ENCODE results near the gene LIAS. TPM values are rescaled to one million over a fixed set of nuclear protein-coding genes. Genes with fewer than 3 reads are reported as not detected.
A peak's percentile ranks its signal among the peaks of the same experiment; 100 is the strongest.

Gene LIAS
- total RNA-seq, 2 donors from 2014 or later: 4.9 to 15.3 TPM

- no peak for DNase-seq
- TF ChIP-seq CTCF (IDR thresholded peaks at IDR 0.05) (no peak), POLR2A (IDR thresholded peaks at IDR 0.05) (peak in 1 of 3 donors; percentile 14)
- no peak for ATAC-seq
- intact Hi-C loops (cut with DNase I): no loop called here
- Histone ChIP-seq H3K4me1 (peaks cover 22% of the 10 kb centered on the region), H3K27me3 (no peaks in the 10 kb centered on the region), H3K9me3 (no peaks in the 10 kb centered on the region), H3K27ac (no peak overlapping the region), H3K36me3 (replicated peaks in 1 of 2; ENCODE audit: insufficient read depth in 1 of 2, low read depth in 2 of 2) (no peaks in the 10 kb centered on the region), H3K4me3 (no peak overlapping the region)
- 60 to 66% methylated on average over 7 of the region's 7 CpGs for WGBS, 2 donors
These were observed 65.5 kb downstream of the LIAS start for GRCh38 chr4:39524161-39524957.

GRCh38 chr4:39525822-39526690 lies 67.2 kb downstream of the LIAS start:
- H3K9me3 ChIP-seq: no peaks in the 10 kb centered on the region
- H3K27me3 ChIP-seq: no peaks in the 10 kb centered on the region
- DNase-seq (no peak), ATAC-seq (no peak)
- TF ChIP-seq POLR2A (IDR thresholded peaks at IDR 0.05): no peak
- no peak for TF ChIP-seq CTCF (IDR thresholded peaks at IDR 0.05)
- peak overlapping the region; percentile 51 to 86 for H3K4me3 ChIP-seq
- H3K27ac ChIP-seq: peak overlapping the region; percentile 51 to 98 (median 89)
- 6 to 12% methylated on average over 9 of the region's 9 CpGs for WGBS, 2 donors
- H3K4me1 ChIP-seq: peaks cover 19% of the 10 kb centered on the region
- no peaks in the 10 kb centered on the region for H3K36me3 ChIP-seq (replicated peaks in 1 of 2; ENCODE audit: insufficient read depth in 1 of 2, low read depth in 2 of 2)
- intact Hi-C loops (cut with DNase I): no loop called here

GRCh38 chr4:39526765-39527295 lies 68.0 kb downstream of the LIAS start:
- Histone ChIP-seq H3K9me3 (no peaks in the 10 kb centered on the region), H3K27me3 (no peaks in the 10 kb centered on the region), H3K27ac (peak overlapping the region; percentile 87 to 99 (median 94)), H3K36me3 (replicated peaks in 1 of 2; ENCODE audit: insufficient read depth in 1 of 2, low read depth in 2 of 2) (no peaks in the 10 kb centered on the region), H3K4me3 (peak overlapping the region; percentile 51 to 86), H3K4me1 (peaks cover 19% of the 10 kb centered on the region)
- 0 to 1% methylated on average over 13 to 33 of the region's 33 CpGs for WGBS, 2 donors
- intact Hi-C loops (cut with DNase I): no loop called here
- ATAC-seq (no peak), DNase-seq (no peak)
- TF ChIP-seq CTCF (IDR thresholded peaks at IDR 0.05): no peak
- no peak for TF ChIP-seq POLR2A (IDR thresholded peaks at IDR 0.05)

GRCh38 chr4:39527296-39528060 lies 68.6 kb downstream of the LIAS start, which contains the start of gene UGDH:
Gene UGDH (minus strand): TSS chr4:39527439. CDS start chr4:39521512, 5,927 bp downstream.
- intact Hi-C loops (cut with DNase I): no loop called here
- peak; percentile 93 for ATAC-seq
- no peaks in the 10 kb centered on the region for H3K27me3 ChIP-seq
- peak within 1 kb of the TSS; percentile 51 to 86 for H3K4me3 ChIP-seq
- peaks cover 19% of the 10 kb centered on the region for H3K4me1 ChIP-seq
- H3K36me3 ChIP-seq (replicated peaks in 1 of 2; ENCODE audit: insufficient read depth in 1 of 2, low read depth in 2 of 2): peaks cover 0 to 4% of the 10 kb centered on the region in 2 donors
- no peaks in the 10 kb centered on the region for H3K9me3 ChIP-seq
- TF ChIP-seq POLR2A (IDR thresholded peaks at IDR 0.05) (peak; percentile 99 to 100 (median 100)), CTCF (IDR thresholded peaks at IDR 0.05) (peak in 3 of 7 experiments; percentile 13 to 22 (median 21))
- peak; percentile 98 to 99 (median 98) for DNase-seq
- peak within 1 kb of the TSS; percentile 91 to 99 (median 95) for H3K27ac ChIP-seq
- WGBS, 2 donors: 0 to 1% methylated on average over 2 to 67 of the region's 73 CpGs

All from body of pancreas (tissue), 4 donors.